Measurements from ENCODE around the gene GABBR2.
A peak's percentile ranks its signal among the peaks of the same experiment; 100 is the strongest.

Gene GABBR2

GRCh38 chr9:98402019-98402840 is 306.5 kb downstream of the GABBR2 start:
- no peak for DNase-seq (ENCODE audit: low read depth)

DNA sequence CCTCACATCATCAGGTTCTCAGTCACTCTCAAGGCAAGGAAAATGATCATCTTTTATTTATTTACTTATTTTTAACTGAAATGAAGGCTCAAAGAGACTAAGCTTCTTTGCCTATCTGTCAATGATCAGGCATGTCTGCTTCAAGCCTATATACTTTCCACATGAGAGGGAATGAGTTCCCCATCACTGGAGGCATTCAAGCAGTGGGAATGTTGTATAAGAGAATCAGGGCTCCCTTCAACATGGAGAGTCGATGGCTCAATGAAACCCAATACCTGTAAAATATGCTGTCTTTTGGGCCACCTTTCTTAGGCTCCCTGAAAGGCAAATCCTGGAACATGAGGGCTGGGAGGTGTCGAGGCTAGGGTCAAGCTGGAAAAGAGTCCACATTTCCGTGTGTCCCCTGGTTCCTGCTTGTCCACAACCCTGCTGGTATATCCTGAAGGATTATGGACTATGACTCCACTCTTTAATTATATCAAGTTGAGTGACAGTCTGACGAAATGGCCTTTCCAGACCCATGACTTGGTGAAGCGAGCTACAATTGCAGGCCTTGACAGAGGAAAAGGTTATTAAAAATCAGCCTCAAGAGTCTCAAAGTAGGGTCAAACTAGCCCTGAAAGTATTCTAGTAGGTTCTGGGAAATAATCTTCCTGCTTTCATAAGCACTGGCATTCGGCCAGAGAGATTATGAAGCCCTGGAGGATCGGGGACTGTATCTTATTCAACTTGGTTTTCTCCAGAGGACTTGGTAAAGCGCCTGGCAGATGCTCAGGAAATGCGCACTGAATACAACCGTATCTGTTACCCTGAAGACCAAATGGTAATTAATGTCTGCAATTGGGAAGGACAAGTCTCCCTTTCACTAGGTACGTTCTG is 307.4 kb downstream of the GABBR2 start:
- peak; percentile 70 for DNase-seq (ENCODE audit: low read depth)

DNA sequence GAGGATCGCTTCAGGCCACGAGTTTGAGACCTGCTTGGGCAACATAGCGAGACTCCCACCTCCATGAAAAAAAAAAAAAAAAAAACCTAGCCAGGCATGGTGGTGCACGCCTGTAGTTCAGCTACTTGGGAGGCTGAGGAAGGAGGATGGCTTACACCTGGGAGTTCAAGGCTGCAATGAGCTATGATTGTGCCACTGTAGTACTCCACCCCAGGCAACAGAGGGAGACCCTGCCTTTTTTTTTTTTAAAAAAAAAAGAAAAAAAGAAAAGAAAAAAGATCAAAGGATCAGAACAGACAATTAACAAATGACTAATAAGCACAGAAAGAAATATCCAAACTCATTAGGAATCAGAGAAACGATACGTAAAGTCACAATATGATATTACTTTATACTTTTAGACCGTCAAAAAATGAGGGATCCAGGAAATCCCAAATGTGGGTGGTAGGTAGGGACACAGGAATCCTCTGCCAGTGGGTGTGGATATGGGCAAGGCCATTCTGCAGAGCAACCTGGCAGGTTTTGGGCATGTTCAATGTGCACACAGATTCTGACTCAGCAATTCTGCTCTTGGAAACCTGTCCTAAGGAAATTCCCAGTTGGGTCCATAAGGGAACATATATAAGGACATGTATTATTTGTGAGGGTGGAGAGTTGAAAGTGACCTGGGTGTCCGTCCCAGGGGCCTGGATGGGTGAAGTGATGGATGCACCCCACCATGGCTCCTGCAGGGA is 308.6 kb downstream of the GABBR2 start:
- no peak for DNase-seq (ENCODE audit: low read depth)

- no peak for DNase-seq (ENCODE audit: low read depth)
These were observed 312.1 kb downstream of the GABBR2 start for GRCh38 chr9:98396656-98397055.

DNA sequence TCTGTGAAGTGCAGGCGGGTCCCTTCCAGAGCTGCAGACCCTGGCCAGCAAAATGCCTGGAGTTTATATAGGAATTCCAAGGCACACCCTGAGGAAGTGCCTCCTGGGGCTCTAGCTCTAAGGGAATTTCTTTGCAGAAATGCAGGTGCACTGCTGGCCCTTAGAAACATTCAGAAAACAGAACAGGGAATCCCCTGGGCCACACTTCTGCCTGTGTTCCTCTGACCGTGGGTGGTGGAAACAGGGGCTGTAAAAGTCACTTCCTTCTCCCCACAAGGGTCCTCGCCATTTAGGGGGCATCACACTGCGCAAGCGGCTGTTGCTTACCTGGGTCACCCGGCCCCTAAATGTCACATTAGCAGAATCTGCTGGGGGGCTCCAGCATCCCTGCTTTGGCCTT is 312.5 kb downstream of the GABBR2 start:
- DNase-seq (ENCODE audit: low read depth), result no peak

DNA sequence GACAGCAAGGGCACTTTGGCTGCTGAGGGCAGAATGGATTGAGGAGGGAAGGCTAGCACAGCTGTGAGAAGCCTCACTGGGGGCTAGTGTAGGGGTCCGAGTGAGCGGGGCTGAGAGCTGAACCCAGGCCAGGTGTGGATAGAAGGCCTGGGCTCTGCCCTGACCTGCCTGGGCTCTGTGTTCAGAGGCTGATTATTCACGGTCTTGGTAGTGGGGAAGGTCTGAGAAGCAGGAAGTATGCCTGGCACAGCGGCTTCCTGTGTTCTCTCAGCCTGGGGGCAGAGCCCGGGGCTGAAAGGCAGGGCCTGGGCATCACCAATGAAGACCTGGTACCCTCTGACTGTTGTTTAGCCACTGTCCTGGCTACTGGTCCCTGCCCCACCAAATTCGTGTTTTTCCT is 316.9 kb downstream of the GABBR2 start:
- no peak for DNase-seq (ENCODE audit: low read depth)

- DNase-seq (ENCODE audit: low read depth), result no peak
These were observed 317.3 kb downstream of the GABBR2 start for GRCh38 chr9:98391406-98391805.

DNA sequence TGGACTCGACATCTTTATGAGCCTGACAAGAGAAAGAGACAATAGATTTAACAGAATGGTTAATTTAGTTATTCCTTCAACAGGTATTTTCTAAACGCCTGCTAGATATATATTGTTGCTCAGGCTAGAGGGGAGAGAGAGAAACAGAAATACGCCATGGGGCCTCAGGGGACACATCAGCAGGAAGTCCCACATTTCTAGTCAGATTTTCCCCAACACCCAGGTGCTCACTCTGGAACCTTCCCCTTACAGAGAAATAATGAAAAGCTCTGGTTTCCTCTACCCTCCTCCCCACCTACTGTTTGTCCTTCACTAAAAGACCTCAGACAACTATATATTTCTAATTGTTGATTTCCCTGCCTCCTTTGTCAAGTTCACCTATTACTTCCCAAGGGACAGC is 323.0 kb downstream of the GABBR2 start:
- no peak for DNase-seq (ENCODE audit: low read depth)

DNA sequence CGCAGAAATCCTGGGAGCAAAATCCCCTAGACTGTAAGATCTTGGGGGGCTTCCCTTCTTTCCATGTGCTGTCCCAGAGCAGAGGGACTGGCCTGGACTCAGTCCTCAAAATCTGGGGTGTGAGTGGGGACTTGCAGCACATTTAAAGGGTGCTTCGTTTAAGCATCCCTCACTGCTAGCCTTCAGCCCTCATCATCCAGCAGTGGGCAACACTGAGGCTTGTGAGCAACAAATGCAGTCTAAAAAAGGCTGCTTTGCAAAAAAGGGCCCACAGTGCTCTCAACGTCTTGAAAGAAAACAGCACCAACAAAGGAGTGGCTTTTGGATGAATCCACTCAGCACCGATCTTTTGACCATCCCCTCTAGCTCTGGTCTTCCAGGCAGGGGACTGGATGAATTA is 325.0 kb downstream of the GABBR2 start:
- DNase-seq (ENCODE audit: low read depth), result no peak

DNA sequence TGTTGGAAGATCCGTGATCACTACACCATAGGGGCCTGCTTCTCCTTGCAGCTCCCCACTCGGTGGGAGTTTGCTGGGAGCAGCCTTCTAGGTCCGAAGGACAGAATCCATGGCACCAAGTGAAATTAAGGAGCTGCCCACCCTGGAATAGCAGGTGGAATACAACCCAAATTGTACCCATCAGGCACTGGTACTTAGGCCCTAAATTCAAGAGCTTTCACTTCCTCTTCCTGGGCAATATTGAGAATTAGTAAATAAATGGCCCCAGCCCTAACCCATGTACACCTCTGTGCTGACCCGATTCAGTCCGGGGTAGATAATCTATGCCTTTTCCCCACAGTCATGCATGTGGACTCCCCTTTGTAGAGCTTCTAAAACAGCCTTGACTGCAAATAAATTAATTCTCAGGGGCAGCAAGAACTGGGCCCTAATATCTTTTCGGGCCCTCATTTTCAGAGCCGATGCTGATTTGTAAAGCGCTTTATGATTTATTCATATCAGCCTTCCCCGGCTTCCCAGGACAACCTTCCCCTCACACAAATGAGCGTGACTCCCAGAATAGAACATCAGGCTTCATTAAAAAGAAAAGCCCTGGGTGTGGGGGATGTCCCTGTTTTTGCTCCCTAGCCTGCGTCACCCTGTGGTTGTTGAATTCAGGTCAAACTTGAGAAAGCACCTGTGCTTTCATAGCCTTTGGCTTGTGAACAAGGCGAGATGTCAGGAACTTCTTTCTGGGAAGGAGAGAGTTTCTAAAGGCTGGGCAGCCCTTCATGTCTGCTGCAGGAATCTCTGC is 327.2 kb downstream of the GABBR2 start:
- DNase-seq (ENCODE audit: low read depth), result no peak

GRCh38 chr9:98380065-98380681 is 328.6 kb downstream of the GABBR2 start:
- peak; percentile 80 for DNase-seq (ENCODE audit: low read depth)

DNA sequence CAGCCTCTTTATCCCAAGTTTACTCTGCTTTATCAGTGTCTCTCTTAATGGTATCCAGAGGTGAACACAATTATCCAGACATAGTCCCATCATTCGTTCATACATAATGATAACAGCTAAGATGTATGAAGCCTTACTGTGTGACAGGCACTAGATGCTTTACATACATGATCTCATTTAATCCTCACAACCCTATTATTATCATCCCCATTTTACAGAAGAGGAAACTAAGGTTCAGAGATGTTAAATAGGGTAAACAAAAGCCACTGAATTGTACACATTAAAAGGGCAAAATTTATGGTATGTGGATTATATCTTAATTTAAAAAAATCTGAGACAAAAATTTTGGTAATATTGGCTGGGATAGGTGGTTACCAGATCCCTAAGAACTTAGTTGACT is 329.2 kb downstream of the GABBR2 start:
- DNase-seq (ENCODE audit: low read depth), result no peak

DNA sequence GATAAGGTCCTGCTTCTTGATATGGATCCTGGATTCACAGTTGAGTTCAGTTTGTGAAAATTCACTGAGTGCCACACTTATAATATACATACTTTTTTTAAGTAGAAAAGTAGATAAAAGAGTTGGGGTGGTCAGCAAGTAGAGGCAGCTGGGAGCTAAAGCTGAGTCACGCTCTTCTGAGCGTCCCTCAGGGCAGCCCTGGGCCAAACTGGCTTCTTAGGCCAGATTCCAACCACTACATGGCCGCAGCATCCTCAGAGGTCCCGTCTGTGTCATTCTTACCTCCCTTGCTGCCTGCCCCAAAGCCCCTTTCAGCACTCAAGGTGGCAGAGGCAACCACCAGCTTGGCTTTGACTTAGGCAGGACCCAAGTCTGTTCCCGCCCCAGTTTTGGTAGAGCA is 329.9 kb downstream of the GABBR2 start:
- DNase-seq (ENCODE audit: low read depth), result no peak

- DNase-seq (ENCODE audit: low read depth), result peak; percentile 46
These were observed 330.4 kb downstream of the GABBR2 start for GRCh38 chr9:98378206-98378780.

GRCh38 chr9:98375138-98375726 is 333.5 kb downstream of the GABBR2 start:
- DNase-seq (ENCODE audit: low read depth), result peak; percentile 67

DNA sequence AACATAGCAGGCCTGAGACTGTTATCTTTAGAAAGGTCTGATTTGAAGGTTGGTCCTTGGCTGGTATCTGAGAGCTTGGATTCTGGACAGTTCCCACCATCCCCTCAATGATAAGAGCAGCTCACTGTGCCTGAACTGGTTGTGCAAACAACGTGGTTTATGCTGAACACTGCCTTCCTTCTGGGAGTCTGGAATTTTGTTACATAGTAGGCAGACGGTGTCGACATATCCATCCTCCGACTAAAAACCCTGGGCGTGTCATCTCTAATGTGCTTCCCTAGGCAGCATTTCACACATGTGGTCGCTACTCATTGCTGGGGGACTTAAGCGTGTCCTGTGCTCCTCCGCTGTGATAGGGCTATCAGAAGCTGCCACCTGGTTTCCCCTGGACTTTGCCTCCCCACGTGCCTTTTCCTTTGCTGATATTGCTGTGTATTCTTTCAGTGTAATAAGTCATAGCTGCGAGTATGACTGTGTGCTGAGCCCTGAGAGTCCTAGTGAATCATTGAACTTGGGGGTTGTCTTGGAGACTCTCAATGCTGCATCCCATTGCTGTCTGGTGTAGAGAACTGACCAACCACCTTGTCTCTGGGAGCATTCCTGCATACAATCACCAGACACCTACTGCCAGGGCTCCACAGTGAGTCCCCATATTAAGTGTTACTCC is 334.2 kb downstream of the GABBR2 start:
- DNase-seq (ENCODE audit: low read depth), result peak; percentile 100

- DNase-seq (ENCODE audit: low read depth), result no peak
These were observed 335.1 kb downstream of the GABBR2 start for GRCh38 chr9:98373609-98374008.

DNA sequence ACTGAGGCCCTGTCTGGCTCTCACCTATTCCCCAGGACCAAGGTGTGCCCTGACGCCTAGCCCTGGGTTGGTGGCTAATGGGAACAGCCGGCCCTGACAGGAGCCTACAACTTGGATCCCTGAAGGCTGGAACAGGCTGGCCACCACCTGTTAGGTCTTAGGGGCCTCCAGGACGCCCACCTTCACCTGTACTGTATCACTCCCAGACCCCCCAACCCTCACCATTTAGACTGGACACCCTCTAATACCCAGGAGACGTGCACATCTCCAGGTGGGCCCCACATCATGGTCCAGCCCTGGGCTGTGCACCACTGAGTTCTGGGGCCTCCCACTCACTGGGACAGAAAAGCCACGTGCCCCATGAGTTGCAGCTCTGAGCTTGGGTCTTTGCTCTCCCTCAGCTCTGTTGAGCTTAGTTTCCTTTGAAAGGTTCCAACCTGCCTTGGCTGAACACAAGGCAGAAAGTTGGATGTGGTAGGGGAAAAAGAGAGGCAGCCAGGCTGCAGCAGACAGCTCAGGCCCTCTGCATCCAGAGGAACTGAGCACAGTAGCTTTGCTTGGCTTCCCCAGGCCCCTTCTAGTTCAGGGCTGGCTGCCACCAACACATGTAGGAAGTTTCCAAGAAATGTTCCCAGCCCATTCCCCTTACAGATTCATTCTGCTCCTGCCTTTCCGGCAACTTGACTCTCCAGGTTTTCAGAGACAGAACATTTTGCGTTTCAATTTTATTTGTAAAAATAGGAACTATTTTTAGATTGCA is 336.5 kb downstream of the GABBR2 start:
- DNase-seq (ENCODE audit: low read depth), result no peak

- DNase-seq (ENCODE audit: low read depth), result no peak
These were observed 337.8 kb downstream of the GABBR2 start for GRCh38 chr9:98370976-98371315.
